Stimulated activated CD4-positive, alpha-beta T cell treated with anti-CD3 and anti-CD28 coated beads, TNF-alpha, amount 100 ng/mL, for 1 hour (primary cell): ENCODE results near the gene CAMK2B.
"Not testable (repeated sequence)": the region's sequence is repeated elsewhere in the genome, so short reads cannot be mapped to it uniquely, and the experiment has no call there.

ENCODE experiments used
- DNase-seq, 3 donors: peaks; one replicate each; pipeline ENCODE4 v3.0.0-alpha.2; 2020; ENCODE audit warnings: low read depth in 3 of 3, low spot score in 1 of 3

CAMK2B gene

DNA sequence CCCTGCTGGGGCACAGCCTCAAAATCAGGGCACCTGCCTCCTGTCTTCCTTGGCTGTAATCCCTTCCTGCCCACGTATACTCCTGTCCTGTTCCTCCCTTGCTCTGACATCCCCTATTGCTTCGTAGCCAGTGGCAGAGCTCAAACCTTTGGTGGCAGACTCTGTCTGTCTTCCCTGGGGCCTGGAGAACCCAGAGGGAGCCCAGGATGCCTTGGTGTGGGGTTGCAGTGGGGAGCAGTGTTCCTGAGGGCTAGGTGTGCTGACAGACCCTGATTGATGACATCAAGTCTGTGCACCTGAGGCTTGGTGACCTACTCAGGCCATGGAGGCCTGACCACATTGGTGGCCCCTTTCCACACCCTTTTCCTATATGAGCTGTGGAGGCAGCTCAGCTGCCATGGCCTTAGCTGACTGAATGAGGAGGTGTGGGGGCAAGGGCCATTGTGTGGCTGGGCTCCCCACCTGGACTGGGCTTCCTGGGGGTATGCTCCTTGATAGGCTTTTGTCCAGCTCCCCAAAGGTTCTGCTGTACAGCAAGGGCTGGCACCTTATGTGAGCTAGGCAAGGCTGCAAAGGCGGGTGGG lies 130.7 kb downstream of the CAMK2B start:
- no peak for DNase-seq

DNA sequence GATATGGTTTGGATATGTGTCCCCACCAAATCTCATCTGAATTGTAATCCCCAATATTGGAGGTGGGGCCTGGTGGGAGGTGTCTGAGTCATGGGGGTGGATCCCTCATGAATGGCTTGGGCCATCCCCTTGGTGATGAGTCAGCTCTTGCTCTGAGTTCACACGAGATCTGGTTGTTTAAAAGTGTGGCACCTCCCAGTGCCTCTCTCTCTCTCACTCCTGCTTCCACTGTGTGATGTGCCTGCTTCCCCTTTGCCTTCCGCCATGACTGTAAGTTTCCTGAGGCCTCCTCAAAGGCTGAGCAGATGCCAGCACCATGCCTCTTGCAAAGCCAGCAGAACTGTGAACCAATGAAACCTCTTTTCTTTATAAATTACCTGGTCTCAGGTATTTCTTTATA lies 131.3 kb downstream of the CAMK2B start:
- no peak for DNase-seq

DNA sequence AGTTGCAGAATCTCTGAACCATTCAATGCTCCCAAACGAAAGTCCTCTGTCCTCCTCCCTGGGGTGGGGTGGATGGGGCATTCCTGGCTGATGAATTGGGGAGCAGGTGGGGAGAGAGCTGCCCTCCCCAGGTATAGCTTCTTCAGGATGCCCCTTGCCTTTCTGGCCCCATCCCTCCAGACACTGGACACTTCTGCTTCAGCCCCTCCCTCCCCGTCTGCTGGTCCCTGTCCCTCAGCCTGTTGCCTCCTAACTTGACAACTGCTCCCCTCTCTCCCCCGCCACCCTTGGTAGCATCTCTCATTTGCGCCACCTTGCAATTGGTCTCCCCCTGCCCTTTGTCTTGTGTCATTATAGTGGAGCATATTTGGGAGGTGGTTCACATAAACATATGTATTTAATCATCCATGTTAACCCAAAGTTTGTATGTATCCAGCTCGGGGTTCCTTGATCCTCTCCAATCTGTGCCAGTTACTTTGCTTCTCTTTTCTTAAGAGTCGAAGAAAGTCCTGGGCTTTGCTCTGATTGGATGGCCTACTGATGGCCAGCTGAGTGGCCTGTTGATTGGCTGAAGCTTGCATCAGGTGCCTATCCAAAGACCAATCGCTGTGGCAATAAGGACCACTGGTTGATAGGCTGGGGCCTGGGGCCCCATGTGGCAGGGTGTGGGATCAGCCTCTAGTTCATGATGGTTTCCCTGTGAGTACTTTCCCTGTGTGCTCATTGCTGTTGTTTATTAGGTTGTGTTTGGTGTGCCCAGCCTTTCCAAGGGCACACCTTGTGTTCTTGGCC lies 132.2 kb downstream of the CAMK2B start:
- DNase-seq = no peak

DNA sequence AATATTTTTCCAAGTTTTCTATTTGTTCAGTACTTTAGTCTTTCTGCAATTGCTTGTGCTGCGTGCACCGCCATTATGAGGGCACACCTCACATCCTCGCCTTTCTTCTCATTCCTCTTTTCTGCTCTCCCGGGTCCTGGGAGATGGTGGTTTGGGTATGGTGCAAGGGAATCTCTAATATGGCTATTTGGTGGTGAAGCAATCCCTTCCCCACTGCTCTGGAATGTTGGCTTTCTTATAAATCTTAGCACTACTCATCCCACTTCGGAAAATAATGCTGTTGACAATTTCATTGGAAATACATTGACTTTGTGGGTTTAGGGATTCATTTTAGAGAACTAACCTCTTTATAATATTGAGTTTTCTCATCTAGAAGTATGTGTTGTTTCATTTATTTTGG lies 134.2 kb downstream of the CAMK2B start:
- DNase-seq = no peak

DNA sequence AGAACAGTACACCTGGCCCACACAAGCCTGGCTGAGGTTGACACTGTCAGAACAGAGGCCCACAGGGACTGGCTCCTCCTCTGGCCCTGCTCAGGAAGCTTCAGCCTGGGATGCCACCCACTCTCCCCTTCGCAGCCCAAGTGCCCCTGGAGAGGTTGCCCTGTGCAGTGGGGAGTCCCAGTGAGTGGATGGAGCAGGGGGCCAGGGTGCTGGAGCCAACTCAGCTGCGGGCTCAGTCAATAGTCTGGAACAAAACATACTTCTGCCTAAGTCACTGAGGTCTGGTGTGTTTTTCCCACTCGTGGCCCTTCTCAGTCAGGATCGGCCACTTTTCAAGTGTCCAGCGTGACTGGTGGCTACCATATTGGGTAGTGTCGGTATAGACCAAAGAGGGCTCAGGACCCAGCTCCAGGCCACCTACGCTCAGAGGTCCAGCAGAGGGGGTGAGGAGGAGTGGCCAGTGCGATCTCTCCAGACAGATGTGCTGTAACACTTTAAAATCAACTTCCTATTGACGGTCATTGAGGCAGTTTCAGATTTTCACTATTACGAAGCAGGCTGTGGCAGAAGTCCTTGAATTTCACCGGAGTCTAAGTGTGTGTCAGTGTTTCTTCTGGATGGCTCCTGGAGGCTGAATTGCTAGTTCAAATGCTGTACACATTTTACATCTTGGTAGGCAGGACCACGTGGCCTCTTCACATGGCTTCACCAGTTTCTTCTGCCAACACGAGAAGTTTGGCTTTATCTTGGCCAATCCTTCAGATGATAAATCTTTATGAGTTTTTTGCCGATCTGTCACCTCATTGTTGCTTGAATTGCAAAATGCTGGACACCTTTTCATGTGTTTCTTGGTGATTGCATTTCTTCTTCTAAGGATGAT lies 135.2 kb downstream of the CAMK2B start:
- no peak for DNase-seq

DNA sequence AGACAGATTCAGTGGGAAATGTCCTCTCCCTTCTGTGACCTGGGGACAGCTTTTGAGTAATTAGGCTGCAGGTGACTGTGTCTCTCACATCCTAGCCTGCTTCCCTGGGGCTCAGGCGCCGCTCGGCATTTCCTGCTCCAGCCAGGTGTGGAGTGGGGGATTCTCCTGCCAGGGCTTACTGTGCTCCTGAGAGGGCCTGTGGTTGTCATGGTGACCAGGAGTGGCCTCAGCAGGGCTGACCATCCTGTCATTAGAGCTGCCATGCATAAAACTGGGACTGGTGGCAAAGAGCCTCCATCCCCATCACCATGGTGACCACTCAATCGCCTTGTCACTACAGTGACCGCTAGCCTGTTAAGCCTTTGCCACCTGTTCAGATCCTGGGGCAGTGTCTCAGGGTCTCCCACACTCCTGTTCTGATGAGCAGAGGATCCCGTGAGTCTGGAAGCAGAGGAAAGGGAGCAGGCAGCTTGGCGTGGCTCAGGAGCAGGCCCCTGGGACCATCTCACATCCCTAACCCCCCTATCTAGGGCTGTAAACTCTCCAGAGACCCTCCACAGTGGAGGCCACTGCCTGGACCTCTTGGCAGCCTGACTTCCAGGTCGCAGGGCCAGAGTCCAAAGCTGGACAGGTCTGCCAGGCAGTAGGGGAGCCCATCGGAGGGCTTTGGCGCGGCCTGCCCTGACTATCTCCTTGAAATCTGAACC lies 136.0 kb downstream of the CAMK2B start, which contains the start of gene GCK:
TSS of gene GCK (minus strand) at position 154 of the 707 bp plus-strand sequence. CDS start 486 bp downstream, outside the sequence.
- DNase-seq = no peak

DNA sequence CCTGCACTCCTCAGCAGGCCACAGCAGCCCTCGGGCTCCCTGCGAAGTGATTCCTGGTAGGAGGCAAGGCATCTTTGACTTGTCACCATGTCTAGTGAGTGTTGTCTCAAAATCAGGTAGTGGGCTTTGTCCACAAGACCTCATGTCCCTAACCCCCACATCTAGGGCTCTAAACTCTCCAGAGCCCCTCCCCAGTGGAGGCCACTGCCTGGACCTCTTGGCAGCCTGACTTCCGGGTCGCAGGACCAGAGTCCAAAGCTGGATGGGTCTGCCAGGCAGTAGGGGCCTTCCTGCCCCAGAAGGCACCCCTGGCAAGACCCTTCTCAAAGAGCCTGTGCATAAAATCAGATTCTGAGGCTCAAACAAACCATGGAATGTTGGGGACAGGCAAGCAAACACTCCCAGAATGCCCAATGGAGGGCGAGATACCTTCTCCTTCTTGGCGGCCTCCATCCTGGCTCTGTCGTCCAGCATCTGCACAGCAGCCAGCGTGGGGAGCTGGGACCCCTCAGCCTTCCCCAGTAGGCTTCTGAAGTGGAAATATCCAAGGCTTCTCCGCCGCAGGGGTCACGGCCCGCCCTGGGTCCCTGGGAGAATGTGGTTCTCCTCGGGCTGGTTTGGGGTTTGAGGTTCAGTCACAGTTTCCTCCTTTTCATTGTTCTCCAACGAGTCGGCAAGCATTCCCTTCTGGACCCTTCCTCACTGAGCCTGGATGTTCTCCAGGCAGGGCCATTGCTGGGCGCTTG lies 136.7 kb downstream of the CAMK2B start:
- DNase-seq = no peak

DNA sequence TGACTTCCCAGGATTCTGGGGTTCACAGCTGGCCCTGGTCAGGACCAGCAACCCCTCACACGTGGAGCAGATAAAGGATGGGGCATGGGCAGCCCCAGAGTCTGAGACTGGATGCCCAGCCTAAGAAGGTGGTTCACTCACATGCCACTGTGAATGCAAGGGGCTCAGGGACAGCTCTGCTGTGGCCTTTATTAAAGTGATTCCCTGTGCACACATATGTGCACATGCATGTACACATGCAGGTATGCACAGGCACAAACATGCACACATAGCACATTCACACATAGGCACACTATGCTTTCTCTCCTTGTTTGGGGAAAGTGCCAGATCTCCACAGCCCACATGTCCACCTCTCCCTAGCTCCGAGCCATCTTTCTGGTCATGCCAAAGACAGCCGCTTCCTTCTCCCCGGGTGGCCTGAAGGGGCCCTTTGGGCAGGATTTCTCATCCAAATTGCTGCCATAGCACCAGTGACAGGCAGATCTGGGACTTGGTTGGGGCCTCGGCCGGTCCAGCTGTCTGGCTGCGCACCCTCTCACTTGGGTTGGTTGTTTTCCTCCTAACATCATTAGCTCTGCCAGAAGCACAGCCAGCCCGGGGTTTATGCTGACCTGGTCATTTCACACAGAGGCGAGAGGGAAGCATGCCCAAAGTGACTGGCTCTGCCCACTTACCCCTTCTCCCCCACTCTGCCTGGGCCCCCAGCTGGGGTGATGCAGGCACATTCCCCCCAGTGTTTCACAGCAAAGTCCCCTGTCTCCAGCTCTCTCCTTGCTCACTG lies 137.6 kb downstream of the CAMK2B start:
- no peak for DNase-seq

DNA sequence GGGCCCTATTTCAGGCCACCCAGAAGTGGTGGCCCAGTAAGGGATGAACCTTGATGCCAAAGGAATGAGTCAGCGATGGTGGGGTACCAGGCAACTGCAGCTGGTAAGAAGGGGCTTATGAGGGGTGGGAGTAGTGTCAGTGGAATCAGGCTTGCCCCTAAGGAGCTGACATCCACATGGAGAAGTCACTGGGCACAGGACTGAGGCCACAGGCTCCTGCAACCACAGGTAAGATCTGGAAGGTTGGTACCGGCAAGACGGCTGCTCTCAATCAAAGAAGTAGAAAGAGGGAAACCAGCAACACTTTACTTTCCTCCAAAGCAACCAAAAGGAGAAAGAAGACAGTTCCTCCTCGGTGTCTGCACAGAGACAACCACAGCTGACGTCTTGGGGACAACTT lies 138.7 kb downstream of the CAMK2B start:
- no peak for DNase-seq

DNA sequence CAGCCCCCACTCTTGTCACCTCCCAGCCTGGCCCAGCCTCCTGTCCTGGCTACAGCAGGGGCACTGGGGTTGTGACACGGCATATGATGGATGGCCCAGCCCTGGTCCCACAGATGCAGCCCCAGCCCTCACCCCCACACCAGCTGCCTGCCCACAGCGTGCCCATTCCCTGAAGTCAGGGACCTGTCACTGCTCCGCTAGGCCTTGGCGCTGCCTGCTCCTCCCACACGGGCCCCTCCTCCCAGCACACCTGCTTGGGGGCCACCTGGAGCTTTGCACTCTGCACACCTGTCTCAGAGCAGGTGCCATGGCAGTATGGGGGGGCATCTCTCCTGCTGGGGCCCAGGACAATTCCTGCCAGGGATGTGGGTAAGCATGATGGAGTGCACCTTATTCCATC lies 139.7 kb downstream of the CAMK2B start:
- DNase-seq = no peak

DNA sequence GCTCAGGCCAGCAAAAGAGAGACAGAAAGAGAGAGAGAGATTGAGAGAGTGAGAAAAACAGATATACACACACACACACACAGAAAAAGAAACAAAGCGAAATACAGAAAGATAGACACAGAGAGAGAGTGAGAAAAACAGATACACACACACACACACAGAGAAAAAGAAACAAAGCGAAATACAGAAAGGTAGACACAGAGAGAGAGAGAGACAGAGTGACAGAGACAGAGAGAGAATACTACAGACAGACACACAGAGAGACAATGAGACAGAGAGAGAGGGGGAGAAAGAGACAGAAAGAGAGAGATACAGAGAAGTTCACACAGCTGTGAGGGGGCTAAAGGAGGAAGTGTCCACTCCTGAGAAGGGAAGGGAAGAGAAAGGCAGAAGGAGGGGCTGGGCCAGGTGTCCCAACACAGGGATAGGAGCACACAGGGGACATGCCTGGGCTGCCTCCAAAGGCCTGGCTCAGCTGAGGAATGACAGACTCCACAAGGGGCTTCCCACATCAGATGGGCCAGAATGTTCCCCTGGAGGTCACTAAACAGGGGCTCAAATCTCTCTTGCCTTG lies 140.4 kb downstream of the CAMK2B start:
- no peak for DNase-seq

DNA sequence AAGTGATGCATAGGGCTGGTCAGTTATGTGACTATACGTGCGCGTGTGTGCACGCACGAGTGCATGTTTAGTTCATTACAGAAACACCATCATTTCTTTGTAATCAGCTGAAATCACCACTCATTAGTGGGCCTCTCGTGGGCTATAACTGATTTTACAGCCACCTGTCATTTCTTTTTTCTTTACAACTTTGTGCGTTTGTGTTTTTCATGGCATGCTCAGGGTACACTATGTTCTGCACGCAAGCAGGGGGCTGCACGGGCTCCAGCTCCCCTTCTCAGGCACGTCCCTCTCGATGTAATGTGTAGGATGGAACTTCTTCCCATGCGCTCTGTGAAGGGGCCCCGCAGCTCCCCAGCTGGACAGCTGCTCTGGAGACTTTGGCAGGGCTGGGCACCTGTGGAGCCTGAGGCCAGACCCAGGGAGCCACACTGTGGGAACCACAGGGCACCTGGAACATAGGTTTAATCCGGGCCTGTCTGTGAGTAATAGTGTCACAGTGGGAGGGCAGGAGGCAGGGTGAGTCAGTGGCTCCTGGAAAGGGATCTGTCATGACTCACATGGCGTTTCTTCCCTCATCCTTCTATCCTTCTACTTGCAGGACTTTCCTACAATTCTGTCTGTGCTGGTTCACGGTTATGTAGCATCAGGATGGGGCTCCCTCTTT lies 141.1 kb downstream of the CAMK2B start:
- no peak for DNase-seq

DNA sequence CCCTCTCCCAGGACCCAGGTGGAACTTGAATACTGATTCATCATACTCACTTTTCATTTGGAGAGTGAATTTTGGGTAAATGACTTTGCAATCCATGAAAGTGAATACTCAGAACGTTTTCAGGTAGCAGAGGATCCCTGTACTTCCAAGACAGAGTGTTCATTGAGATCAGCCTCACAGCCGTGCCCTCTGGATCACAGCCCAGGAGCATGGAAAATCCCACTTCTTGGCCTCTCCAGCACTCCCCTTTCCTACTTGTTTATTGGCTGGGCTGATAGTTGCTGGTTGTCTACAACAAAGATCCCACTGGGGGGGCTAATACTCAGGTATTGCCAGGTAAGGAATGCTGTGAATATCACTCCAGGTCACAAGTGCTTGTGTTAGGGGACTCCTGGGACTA lies 142.0 kb downstream of the CAMK2B start:
- no peak for DNase-seq

DNA sequence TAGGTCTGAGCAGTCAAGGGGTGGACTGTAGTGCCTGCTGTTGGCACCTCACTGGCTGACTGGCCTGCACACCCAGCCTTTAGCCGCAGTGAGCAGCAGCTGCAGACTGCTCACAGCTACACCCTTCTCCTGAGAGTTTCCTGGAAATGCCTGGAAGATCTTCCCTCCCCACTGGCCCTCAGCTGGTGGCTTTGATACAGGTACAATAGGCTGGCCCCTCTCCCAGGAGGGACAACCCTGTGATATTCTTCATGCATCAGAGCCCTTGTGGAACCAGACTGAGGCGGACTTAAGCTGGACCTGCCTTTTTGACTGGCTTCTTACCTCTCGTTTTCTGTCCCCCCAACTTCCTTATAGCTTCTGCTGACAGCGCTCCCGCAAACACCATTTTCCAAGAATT lies 142.6 kb downstream of the CAMK2B start:
- no peak for DNase-seq

DNA sequence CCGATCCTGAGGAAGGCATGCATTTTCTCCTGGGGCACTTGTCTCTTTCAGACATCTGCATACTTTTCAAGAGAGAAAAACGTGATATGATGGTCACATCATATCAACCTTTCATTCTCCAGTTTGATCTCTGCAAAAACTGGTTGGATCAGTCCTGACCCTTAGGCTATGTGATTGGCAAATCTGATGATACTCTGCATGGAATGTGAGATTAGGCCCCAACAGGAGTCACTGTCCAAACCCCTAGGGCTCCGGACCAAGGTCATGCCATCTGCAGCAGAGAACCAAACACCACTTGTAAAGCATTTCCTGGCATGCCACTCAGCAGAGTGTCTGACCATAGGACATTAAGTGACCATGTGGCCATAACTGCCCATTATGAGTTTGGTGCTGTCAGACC lies 144.8 kb downstream of the CAMK2B start:
- DNase-seq = no peak

DNA sequence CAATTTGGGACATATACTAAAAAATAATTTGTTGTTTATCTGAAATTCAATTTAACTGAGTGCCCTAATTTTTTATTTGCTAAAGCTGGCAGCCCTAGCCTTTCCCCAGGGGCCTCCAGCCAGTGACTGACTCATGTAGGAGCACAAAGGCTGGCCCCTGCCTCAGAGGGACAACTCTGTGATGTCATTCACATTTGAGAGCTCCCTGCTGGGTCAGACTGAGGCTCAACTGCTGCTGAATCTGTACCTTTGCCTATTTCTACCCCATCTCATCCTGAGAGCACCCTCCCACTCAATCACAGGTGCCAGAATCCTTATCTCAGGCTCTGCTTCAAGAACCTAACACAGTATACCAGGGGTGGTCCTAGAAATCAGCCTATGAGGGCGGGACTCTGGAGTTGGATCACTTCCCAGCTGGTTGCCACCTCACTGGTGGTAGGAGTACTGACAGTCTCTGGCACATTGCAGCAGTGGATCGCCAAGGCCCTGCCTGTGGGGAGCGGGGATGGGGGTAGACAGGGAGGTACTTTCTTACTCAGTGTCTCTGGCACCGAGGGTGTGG lies 147.7 kb downstream of the CAMK2B start:
- DNase-seq = no peak

DNA sequence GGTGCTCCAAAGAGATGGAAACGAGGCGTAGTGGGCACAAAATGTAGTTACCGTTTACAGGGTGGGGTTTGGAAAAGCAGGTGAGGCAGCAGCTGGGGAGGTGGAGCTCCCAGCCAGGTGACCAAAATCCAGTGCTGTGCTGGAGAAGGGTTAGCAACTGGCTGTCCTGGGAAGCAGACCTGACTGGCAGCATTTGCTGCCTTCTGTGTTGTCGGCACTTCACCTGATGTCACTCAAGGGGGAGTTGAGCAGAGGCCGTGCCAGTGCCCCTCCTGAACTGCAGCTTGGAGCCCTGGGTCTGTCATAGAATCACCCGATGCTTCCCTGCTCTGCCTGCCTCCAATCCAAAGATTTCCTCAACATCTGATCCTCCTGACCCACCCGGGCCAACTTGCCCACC lies 148.9 kb downstream of the CAMK2B start:
- DNase-seq = no peak

DNA sequence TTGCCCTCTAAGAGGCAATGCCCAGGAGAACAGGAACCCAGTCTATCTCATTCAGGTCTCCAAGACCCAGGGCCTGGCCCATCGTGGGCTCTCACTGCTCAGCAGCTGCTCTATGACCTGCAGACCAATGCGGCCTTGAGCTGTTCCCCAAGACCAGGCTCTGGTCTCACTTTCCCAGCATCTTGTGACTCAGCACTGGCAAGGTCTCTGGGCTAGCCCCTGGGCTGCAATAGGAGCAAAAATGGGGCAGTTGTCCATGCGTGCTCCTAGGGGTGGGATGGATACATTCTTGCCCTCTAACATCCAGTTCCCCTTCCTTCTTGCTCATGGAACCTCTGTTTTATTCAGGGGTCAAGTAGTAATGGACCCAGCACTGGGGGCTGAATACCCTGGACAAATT lies 149.7 kb downstream of the CAMK2B start:
- DNase-seq = no peak

DNA sequence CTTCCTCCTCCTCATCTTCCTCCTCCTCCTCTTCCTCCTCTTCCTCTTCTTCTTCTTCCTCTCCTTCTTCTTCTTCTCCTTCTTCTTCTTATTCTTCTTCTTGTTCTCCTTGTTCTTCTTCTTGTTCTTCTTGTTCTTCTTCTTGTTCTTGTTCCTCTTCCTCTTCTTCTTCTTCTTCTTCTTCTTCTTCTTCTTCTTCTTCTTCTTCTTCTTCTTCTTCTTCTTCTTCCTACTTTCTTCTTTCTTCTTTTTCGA lies 150.8 kb downstream of the CAMK2B start:
- not testable (repeated sequence) for DNase-seq
